ENCODE data around the gene GNPDA2.

GRCh38 chr4:44675366-44675765 is 51.0 kb downstream of the GNPDA2 start:
- TF ChIP-seq CTCF (IDR thresholded peaks at IDR 0.05; ENCODE audit: insufficient read depth, low read length) = no peak
- TF ChIP-seq POLR2AphosphoS5 (IDR thresholded peaks at IDR 0.05; ENCODE audit: low read depth) = no peak
- no peak for TF ChIP-seq GABPA (IDR thresholded peaks at IDR 0.05; ENCODE audit: low read depth)
- no peak for TF ChIP-seq REST (IDR thresholded peaks at IDR 0.05; ENCODE audit: insufficient replicate concordance, low read depth)
